ENCODE measurements around the gene SCAANT1.

Gene SCAANT1

GRCh38 chr3:63951492-63952247, 39.5 kb upstream of the SCAANT1 start:
- TF ChIP-seq GLIS3 (CRISPR knock-in tag; IDR thresholded peaks at IDR 0.05) = no peak
- TF ChIP-seq ZC3H10 (CRISPR knock-in tag; IDR thresholded peaks at IDR 0.05) = no peak
- no peak for TF ChIP-seq OSR1 (CRISPR knock-in tag; IDR thresholded peaks at IDR 0.05)
- no peak for TF ChIP-seq ZFP30 (CRISPR knock-in tag; IDR thresholded peaks at IDR 0.05)
- no peak for TF ChIP-seq ZNF8 (CRISPR knock-in tag; IDR thresholded peaks at IDR 0.05)
- no peak for TF ChIP-seq ZNF70 (CRISPR knock-in tag; IDR thresholded peaks at IDR 0.05)
- no peak for TF ChIP-seq ESRRG (CRISPR knock-in tag; IDR thresholded peaks at IDR 0.05)
- TF ChIP-seq ZNF565 (CRISPR knock-in tag; conservative IDR thresholded peaks at IDR 0.05; ENCODE audit: low read depth) = no peak
- TF ChIP-seq, protein P1, sequence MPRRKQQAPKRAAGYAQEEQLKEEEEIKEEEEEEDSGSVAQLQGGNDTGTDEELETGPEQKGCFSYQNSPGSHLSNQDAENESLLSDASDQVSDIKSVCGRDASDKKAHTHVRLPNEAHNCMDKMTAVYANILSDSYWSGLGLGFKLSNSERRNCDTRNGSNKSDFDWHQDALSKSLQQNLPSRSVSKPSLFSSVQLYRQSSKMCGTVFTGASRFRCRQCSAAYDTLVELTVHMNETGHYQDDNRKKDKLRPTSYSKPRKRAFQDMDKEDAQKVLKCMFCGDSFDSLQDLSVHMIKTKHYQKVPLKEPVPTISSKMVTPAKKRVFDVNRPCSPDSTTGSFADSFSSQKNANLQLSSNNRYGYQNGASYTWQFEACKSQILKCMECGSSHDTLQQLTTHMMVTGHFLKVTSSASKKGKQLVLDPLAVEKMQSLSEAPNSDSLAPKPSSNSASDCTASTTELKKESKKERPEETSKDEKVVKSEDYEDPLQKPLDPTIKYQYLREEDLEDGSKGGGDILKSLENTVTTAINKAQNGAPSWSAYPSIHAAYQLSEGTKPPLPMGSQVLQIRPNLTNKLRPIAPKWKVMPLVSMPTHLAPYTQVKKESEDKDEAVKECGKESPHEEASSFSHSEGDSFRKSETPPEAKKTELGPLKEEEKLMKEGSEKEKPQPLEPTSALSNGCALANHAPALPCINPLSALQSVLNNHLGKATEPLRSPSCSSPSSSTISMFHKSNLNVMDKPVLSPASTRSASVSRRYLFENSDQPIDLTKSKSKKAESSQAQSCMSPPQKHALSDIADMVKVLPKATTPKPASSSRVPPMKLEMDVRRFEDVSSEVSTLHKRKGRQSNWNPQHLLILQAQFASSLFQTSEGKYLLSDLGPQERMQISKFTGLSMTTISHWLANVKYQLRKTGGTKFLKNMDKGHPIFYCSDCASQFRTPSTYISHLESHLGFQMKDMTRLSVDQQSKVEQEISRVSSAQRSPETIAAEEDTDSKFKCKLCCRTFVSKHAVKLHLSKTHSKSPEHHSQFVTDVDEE (CRISPR knock-in tag; IDR thresholded peaks at IDR 0.05) = no peak
- no peak for TF ChIP-seq TCF4 (CRISPR knock-in tag; IDR thresholded peaks at IDR 0.05; ENCODE audit: borderline replicate concordance)
- TF ChIP-seq TOX (CRISPR knock-in tag; IDR thresholded peaks at IDR 0.05; ENCODE audit: borderline replicate concordance) = no peak
- no peak for TF ChIP-seq CSDC2 (CRISPR knock-in tag; IDR thresholded peaks at IDR 0.05)
- TF ChIP-seq ARNTL (CRISPR knock-in tag; IDR thresholded peaks at IDR 0.05; ENCODE audit: borderline replicate concordance, low read depth) = no peak
- TF ChIP-seq PATZ1 (CRISPR knock-in tag; IDR thresholded peaks at IDR 0.05; ENCODE audit: borderline replicate concordance) = no peak
- TF ChIP-seq SNAI2 (CRISPR knock-in tag; IDR thresholded peaks at IDR 0.05) = no peak
- TF ChIP-seq, protein P2, sequence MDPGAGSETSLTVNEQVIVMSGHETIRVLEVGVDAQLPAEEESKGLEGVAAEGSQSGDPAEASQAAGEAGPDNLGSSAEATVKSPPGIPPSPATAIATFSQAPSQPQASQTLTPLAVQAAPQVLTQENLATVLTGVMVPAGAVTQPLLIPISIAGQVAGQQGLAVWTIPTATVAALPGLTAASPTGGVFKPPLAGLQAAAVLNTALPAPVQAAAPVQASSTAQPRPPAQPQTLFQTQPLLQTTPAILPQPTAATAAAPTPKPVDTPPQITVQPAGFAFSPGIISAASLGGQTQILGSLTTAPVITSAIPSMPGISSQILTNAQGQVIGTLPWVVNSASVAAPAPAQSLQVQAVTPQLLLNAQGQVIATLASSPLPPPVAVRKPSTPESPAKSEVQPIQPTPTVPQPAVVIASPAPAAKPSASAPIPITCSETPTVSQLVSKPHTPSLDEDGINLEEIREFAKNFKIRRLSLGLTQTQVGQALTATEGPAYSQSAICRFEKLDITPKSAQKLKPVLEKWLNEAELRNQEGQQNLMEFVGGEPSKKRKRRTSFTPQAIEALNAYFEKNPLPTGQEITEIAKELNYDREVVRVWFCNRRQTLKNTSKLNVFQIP (CRISPR knock-in tag; IDR thresholded peaks at IDR 0.05; ENCODE audit: borderline replicate concordance, low read depth) = no peak
- TF ChIP-seq ZFP3 (CRISPR knock-in tag; IDR thresholded peaks at IDR 0.05) = no peak
- peak; percentile 12; the same call in 1 of the 3 replicates for ATAC-seq

- no peak for TF ChIP-seq ESRRG (CRISPR knock-in tag; IDR thresholded peaks at IDR 0.05)
- no peak for TF ChIP-seq PPARA (CRISPR knock-in tag; IDR thresholded peaks at IDR 0.05; ENCODE audit: borderline replicate concordance)
- TF ChIP-seq ISL1 (CRISPR knock-in tag; IDR thresholded peaks at IDR 0.05) = 0 out of 2 replicates have a peak, but pooled peaks have one; percentile 14
- no peak for TF ChIP-seq CSDC2 (CRISPR knock-in tag; IDR thresholded peaks at IDR 0.05)
- TF ChIP-seq ZNF70 (CRISPR knock-in tag; IDR thresholded peaks at IDR 0.05) = no peak
- peak; percentile 32 for ATAC-seq
These were observed 38.5 kb upstream of the SCAANT1 start for GRCh38 chr3:63950698-63951097.

DNA sequence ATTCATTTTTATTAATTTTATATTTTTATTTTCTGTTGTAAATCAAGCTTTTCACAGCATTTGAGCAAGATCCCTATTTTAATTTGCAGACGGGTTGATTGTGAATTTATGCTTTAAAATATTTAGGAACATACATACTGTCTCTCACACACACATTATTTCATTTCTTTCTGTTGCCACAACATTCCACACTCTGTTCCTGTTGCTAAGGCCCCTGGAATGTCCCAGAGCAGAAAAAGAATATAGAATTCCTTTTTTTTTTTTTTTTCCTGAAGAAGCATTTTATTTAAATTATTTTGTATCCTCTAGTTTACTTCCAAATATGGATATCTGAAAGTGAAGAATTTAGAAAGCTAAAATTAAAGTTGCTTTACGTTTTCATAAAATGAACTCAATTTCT, 36.8 kb upstream of the SCAANT1 start:
- TF ChIP-seq ARNTL (CRISPR knock-in tag; IDR thresholded peaks at IDR 0.05; ENCODE audit: borderline replicate concordance, low read depth) (no peak), SNAI2 (CRISPR knock-in tag; IDR thresholded peaks at IDR 0.05) (no peak), TCF4 (CRISPR knock-in tag; IDR thresholded peaks at IDR 0.05; ENCODE audit: borderline replicate concordance) (no peak)
- ATAC-seq = peak; percentile 74

- ATAC-seq = no peak
- no peak for TF ChIP-seq ZNF70 (CRISPR knock-in tag; IDR thresholded peaks at IDR 0.05)
These were observed 35.4 kb upstream of the SCAANT1 start for GRCh38 chr3:63947594-63947993.

- no peak for TF ChIP-seq CSRNP3 (CRISPR knock-in tag; IDR thresholded peaks at IDR 0.05)
- ATAC-seq = no peak
These were observed 34.6 kb upstream of the SCAANT1 start for GRCh38 chr3:63946753-63947152.
